ENCODE results near the gene PGR. TPM values are rescaled to one million over a fixed set of nuclear protein-coding genes. Genes with fewer than 3 reads are reported as not detected.
"Not testable (repeated sequence)": the region's sequence is repeated elsewhere in the genome, so short reads cannot be mapped to it uniquely, and the experiment has no call there.

PGR gene
- total RNA-seq, 1 donor from 2014 or later = not detected

GRCh38 chr11:101022256-101022655 is 107.4 kb downstream of the PGR start:
- H3K27me3 Mint-ChIP-seq (ENCODE audit: unreplicated experiment) = peaks cover 45% of the 10 kb centered on the region
- H3K36me3 Mint-ChIP-seq (ENCODE audit: unreplicated experiment) = no peaks in the 10 kb centered on the region
- H3K4me3 Mint-ChIP-seq (ENCODE audit: unreplicated experiment) = no peak overlapping the region
- no peak for DNase-seq (ENCODE audit: extremely low spot score, unreplicated experiment)
- no peak for TF ChIP-seq CTCF (IDR thresholded peaks at IDR 0.05)
- H3K27ac Mint-ChIP-seq (ENCODE audit: unreplicated experiment) = no peak overlapping the region
- H3K9me3 Mint-ChIP-seq (ENCODE audit: unreplicated experiment) = no peaks in the 10 kb centered on the region
- H3K4me1 Mint-ChIP-seq (ENCODE audit: unreplicated experiment) = no peaks in the 10 kb centered on the region

GRCh38 chr11:101019870-101020269 is 109.7 kb downstream of the PGR start:
- Mint-ChIP-seq H3K4me3 (ENCODE audit: unreplicated experiment) (no peak overlapping the region), H3K9me3 (ENCODE audit: unreplicated experiment) (no peaks in the 10 kb centered on the region), H3K27me3 (ENCODE audit: unreplicated experiment) (peaks cover 52% of the 10 kb centered on the region), H3K36me3 (ENCODE audit: unreplicated experiment) (no peaks in the 10 kb centered on the region), H3K4me1 (ENCODE audit: unreplicated experiment) (no peaks in the 10 kb centered on the region), H3K27ac (ENCODE audit: unreplicated experiment) (no peak overlapping the region)
- DNase-seq (ENCODE audit: extremely low spot score, unreplicated experiment) = no peak
- no peak for TF ChIP-seq CTCF (IDR thresholded peaks at IDR 0.05)

GRCh38 chr11:101014600-101015285 is 114.9 kb downstream of the PGR start:
- Mint-ChIP-seq H3K4me1 (ENCODE audit: unreplicated experiment) (no peaks in the 10 kb centered on the region), H3K27me3 (ENCODE audit: unreplicated experiment) (peaks cover 53% of the 10 kb centered on the region), H3K27ac (ENCODE audit: unreplicated experiment) (no peak overlapping the region), H3K36me3 (ENCODE audit: unreplicated experiment) (no peaks in the 10 kb centered on the region), H3K4me3 (ENCODE audit: unreplicated experiment) (no peak overlapping the region), H3K9me3 (ENCODE audit: unreplicated experiment) (no peaks in the 10 kb centered on the region)
- no peak for DNase-seq (ENCODE audit: extremely low spot score, unreplicated experiment)
- TF ChIP-seq CTCF (IDR thresholded peaks at IDR 0.05) = no peak

- H3K9me3 Mint-ChIP-seq (ENCODE audit: unreplicated experiment); H3K4me3 Mint-ChIP-seq (ENCODE audit: unreplicated experiment); H3K36me3 Mint-ChIP-seq (ENCODE audit: unreplicated experiment); H3K4me1 Mint-ChIP-seq (ENCODE audit: unreplicated experiment); H3K27ac Mint-ChIP-seq (ENCODE audit: unreplicated experiment); DNase-seq (ENCODE audit: extremely low spot score, unreplicated experiment): not testable (repeated sequence)
- H3K27me3 Mint-ChIP-seq (ENCODE audit: unreplicated experiment) = peaks cover 52% of the 10 kb centered on the region
Observed at GRCh38 chr11:101013702-101014101, 115.9 kb downstream of the PGR start.

GRCh38 chr11:101011881-101012280 is 117.7 kb downstream of the PGR start:
- DNase-seq (ENCODE audit: extremely low spot score, unreplicated experiment) = no peak
- Mint-ChIP-seq H3K4me1 (ENCODE audit: unreplicated experiment) (no peaks in the 10 kb centered on the region), H3K27me3 (ENCODE audit: unreplicated experiment) (peaks cover 47% of the 10 kb centered on the region), H3K4me3 (ENCODE audit: unreplicated experiment) (no peak overlapping the region), H3K9me3 (ENCODE audit: unreplicated experiment) (no peaks in the 10 kb centered on the region), H3K27ac (ENCODE audit: unreplicated experiment) (no peak overlapping the region), H3K36me3 (ENCODE audit: unreplicated experiment) (no peaks in the 10 kb centered on the region)
- no peak for TF ChIP-seq CTCF (IDR thresholded peaks at IDR 0.05)

Data from osteocyte (in vitro differentiated cells).